Measurements from ENCODE around the gene AGTR1. TPM values are rescaled to one million over a fixed set of nuclear protein-coding genes. Genes with fewer than 3 reads are reported as not detected.

AGTR1 gene
- total RNA-seq, 2 donors from 2014 or later: 3.8 to 7.3 TPM

DNA sequence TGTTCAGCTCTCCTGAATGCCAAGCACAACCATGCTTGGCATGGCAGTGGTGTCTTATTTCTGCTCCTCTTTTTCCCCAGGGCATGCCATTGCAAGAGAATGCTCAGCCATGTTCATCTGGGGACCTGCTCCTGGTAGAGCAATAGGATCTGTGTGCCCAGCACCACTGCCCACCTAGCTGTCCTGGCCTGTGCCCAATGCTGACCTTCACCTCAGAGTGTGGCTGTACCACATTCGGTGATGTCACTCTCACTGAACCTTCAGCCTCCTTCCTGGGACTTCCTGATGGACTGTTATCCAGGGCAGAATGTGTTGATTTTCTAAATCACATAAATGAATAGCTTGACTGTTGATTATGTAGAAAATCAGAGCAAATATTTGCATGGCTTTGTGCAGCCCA, 42.0 kb downstream of the AGTR1 start:
- TF ChIP-seq, protein P1, sequence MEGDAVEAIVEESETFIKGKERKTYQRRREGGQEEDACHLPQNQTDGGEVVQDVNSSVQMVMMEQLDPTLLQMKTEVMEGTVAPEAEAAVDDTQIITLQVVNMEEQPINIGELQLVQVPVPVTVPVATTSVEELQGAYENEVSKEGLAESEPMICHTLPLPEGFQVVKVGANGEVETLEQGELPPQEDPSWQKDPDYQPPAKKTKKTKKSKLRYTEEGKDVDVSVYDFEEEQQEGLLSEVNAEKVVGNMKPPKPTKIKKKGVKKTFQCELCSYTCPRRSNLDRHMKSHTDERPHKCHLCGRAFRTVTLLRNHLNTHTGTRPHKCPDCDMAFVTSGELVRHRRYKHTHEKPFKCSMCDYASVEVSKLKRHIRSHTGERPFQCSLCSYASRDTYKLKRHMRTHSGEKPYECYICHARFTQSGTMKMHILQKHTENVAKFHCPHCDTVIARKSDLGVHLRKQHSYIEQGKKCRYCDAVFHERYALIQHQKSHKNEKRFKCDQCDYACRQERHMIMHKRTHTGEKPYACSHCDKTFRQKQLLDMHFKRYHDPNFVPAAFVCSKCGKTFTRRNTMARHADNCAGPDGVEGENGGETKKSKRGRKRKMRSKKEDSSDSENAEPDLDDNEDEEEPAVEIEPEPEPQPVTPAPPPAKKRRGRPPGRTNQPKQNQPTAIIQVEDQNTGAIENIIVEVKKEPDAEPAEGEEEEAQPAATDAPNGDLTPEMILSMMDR (IDR thresholded peaks at IDR 0.05): no peak
- no peaks in the 10 kb centered on the region for H3K36me3 ChIP-seq
- ATAC-seq (ENCODE audit: insufficient number of reproducible peaks, low FRiP score, low read depth): no peak
- no peaks in the 10 kb centered on the region for H3K9me3 ChIP-seq
- no peaks in the 10 kb centered on the region for H3K4me1 ChIP-seq (ENCODE audit: control insufficient read depth in 1 of 2, low read depth in 2 of 2)
- no peak overlapping the region for H3K27ac ChIP-seq
- no peak for DNase-seq (ENCODE audit: low spot score)
- no peak overlapping the region for H3K4me3 ChIP-seq
- H3K27me3 ChIP-seq (replicated peaks; ENCODE audit: insufficient read depth): no peaks in the 10 kb centered on the region

DNA sequence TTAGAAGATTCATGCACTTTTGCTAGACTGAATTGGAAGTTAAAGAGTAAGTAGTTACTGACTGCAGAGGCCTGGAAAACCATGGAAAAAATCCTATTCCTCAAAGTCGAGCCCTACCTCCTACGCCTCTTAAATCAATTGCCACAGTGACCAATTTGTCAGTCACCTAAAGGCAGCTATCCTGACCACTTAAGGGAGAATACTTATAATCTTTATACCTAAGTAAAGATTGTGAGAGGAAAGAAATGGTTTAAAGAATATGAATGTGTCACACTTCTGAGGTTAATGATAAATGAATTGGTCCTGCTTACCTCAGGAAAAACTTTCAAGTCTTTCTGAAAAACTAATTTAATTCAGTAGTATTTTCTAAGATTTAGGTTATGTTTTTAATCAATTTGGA, 42.6 kb downstream of the AGTR1 start:
- TF ChIP-seq, protein P1 (IDR thresholded peaks at IDR 0.05): no peak
- Histone ChIP-seq H3K4me1 (ENCODE audit: control insufficient read depth in 1 of 2, low read depth in 2 of 2) (no peaks in the 10 kb centered on the region), H3K27ac (no peak overlapping the region), H3K4me3 (no peak overlapping the region), H3K27me3 (replicated peaks; ENCODE audit: insufficient read depth) (no peaks in the 10 kb centered on the region), H3K36me3 (no peaks in the 10 kb centered on the region), H3K9me3 (no peaks in the 10 kb centered on the region)
- no peak for DNase-seq (ENCODE audit: low spot score)
- no peak for ATAC-seq (ENCODE audit: insufficient number of reproducible peaks, low FRiP score, low read depth)

DNA sequence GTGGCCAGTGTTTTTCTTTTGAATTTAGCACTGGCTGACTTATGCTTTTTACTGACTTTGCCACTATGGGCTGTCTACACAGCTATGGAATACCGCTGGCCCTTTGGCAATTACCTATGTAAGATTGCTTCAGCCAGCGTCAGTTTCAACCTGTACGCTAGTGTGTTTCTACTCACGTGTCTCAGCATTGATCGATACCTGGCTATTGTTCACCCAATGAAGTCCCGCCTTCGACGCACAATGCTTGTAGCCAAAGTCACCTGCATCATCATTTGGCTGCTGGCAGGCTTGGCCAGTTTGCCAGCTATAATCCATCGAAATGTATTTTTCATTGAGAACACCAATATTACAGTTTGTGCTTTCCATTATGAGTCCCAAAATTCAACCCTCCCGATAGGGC, 43.5 kb downstream of the AGTR1 start:
- H3K4me1 ChIP-seq (ENCODE audit: control insufficient read depth in 1 of 2, low read depth in 2 of 2): no peaks in the 10 kb centered on the region
- no peaks in the 10 kb centered on the region for H3K27me3 ChIP-seq (replicated peaks; ENCODE audit: insufficient read depth)
- DNase-seq (ENCODE audit: low spot score) (no peak), ATAC-seq (ENCODE audit: insufficient number of reproducible peaks, low FRiP score, low read depth) (no peak)
- no peak overlapping the region for H3K4me3 ChIP-seq
- H3K36me3 ChIP-seq: no peaks in the 10 kb centered on the region
- no peaks in the 10 kb centered on the region for H3K9me3 ChIP-seq
- no peak overlapping the region for H3K27ac ChIP-seq
- TF ChIP-seq, protein P1 (IDR thresholded peaks at IDR 0.05): no peak

DNA sequence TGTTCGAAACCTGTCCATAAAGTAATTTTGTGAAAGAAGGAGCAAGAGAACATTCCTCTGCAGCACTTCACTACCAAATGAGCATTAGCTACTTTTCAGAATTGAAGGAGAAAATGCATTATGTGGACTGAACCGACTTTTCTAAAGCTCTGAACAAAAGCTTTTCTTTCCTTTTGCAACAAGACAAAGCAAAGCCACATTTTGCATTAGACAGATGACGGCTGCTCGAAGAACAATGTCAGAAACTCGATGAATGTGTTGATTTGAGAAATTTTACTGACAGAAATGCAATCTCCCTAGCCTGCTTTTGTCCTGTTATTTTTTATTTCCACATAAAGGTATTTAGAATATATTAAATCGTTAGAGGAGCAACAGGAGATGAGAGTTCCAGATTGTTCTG, 44.4 kb downstream of the AGTR1 start:
- Histone ChIP-seq H3K4me1 (ENCODE audit: control insufficient read depth in 1 of 2, low read depth in 2 of 2) (no peaks in the 10 kb centered on the region), H3K36me3 (no peaks in the 10 kb centered on the region), H3K4me3 (no peak overlapping the region), H3K27ac (no peak overlapping the region), H3K9me3 (no peaks in the 10 kb centered on the region), H3K27me3 (replicated peaks; ENCODE audit: insufficient read depth) (no peaks in the 10 kb centered on the region)
- ATAC-seq (ENCODE audit: insufficient number of reproducible peaks, low FRiP score, low read depth): no peak
- TF ChIP-seq, protein P1 (IDR thresholded peaks at IDR 0.05): no peak
- DNase-seq (ENCODE audit: low spot score): no peak

DNA sequence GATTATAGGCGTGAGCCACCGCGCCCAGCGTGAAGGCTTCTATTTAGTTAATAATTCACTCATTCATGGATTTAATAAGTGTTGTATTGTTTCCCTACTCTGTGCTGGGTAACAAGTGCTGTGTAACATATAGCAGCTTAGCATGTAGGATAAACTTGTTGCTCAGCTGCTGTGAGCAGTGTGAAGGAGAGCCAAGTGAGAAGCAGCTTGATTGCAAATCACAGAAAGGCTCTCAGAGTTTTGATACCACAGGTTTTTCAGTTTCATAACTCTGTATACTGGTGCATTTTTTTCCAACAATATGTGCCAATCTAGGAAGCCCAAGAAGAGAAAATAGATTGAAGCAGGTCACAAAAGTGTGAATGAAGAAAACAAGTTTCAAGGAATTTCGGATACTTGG, 48.4 kb downstream of the AGTR1 start:
- DNase-seq (ENCODE audit: low spot score): no peak
- ATAC-seq (ENCODE audit: insufficient number of reproducible peaks, low FRiP score, low read depth): no peak
- H3K4me3 ChIP-seq: no peak overlapping the region
- TF ChIP-seq, protein P1 (IDR thresholded peaks at IDR 0.05): no peak
- no peaks in the 10 kb centered on the region for H3K9me3 ChIP-seq
- H3K27ac ChIP-seq: no peak overlapping the region
- H3K4me1 ChIP-seq (ENCODE audit: control insufficient read depth in 1 of 2, low read depth in 2 of 2): no peaks in the 10 kb centered on the region
- H3K36me3 ChIP-seq: no peaks in the 10 kb centered on the region
- no peaks in the 10 kb centered on the region for H3K27me3 ChIP-seq (replicated peaks; ENCODE audit: insufficient read depth)
